HG03025 (cell line): ENCODE results near the gene TRAF7.

ENCODE experiments used
- ATAC-seq: cut with Tn5 transposase; IDR thresholded peaks from one replicate; pipeline ENCODE4 v1.9.1; 2021; ENCODE audit warnings: mild to moderate bottlenecking, moderate library complexity; ENCODE audit not compliant: unreplicated experiment, low FRiP score

TRAF7 gene

DNA sequence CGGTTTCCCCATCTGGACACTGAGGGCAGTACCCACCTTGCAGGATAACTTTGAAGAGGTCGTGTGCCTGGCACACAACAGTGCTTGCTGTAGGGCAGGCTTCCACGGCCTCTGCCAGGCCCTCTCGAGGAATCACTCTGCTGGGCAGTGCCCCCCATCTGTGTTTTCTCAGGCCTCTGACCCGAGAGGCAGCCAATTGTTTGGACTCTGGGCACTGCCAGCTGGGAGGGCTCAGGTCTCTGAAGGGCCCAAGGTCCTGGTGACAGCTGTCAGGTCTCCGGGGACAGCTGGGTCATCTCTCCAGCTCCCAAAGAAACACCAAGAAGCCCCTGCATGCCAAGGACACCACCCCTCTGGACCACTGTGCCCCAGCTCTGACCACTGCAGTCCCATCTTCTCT, 8.2 kb upstream of the TRAF7 start:
- no peak for ATAC-seq

DNA sequence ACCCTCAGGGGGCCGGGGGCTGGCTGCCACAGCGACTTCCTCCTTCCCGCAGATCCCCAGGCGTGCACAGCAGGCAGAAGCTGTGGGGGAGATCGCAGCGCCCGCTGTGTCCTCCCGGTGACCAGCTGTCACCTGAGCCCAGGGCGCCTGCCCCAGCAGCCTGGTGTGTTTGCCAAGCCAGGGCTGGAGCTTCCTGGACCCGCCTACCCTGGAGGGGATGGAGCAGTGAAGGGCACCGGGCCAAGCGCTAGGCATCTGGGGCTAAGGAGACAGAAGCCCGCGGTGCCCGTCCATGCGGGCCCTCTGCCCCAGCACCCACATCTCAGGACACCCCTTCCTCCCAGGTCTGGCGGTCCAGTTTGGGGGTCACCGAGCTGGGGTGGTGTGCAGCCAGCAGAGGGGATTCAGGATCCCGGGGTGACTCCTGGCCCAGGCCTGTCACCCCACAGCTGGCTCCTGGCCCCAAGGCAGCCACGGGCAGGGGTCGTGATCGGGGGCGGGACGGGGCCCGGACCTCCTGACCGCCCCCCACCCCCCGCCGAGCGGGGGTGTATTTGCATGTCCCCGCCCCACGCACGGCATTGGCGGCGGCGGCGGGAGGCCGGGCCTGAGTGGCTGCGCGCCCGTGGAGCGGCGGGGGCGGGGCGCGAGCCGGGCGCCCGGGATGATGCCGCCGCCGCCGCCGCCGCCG, 7.5 kb upstream of the TRAF7 start, which contains the start of gene RAB26:
TSS of gene RAB26 (plus strand) at position 645 of the 691 bp plus-strand sequence. CDS start 159 bp downstream, outside the sequence.
- ATAC-seq = no peak

DNA sequence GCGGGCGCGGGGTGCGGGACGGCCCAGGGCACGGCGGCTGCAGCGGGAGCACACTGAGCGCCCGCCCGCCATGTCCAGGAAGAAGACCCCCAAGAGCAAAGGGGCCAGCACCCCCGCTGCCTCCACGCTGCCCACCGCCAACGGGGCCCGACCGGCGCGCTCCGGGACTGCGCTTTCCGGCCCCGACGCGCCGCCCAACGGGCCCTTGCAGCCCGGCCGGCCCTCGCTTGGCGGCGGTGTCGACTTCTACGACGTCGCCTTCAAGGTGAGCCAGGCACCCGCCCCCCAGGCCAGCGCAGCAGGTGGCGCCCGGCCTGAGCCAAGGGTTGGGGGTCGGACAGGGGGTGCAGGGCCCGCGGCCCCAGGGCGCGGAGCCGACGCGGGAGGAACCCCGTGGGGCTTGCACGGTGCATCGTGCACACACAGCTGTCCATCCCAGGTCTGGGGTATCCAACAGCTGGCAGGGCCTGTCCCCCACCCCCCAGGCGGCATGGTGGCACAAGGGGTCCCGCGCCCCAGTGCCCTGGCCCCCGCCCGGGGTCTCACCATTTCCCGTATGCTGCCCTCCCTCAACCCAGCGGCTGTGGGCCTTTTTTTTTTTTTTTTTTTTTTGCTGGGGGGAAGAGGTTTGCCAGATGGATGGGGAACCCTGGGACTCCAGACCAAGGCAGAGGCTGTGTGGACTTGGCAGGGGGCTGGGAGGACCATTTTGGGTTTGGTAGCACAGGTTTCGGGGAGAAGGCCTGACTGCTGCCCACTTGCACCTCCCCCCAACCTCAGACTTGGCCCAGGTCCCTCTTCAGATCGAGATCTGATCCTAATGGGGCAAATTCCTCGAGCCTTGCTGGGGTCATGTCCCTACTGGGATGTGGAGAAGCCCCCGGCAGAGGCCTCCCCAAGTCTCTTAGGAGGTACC, 6.6 kb upstream of the TRAF7 start:
- ATAC-seq = no peak

- no peak for ATAC-seq
Observed at GRCh38 chr16:2149630-2150417, 5.8 kb upstream of the TRAF7 start.

DNA sequence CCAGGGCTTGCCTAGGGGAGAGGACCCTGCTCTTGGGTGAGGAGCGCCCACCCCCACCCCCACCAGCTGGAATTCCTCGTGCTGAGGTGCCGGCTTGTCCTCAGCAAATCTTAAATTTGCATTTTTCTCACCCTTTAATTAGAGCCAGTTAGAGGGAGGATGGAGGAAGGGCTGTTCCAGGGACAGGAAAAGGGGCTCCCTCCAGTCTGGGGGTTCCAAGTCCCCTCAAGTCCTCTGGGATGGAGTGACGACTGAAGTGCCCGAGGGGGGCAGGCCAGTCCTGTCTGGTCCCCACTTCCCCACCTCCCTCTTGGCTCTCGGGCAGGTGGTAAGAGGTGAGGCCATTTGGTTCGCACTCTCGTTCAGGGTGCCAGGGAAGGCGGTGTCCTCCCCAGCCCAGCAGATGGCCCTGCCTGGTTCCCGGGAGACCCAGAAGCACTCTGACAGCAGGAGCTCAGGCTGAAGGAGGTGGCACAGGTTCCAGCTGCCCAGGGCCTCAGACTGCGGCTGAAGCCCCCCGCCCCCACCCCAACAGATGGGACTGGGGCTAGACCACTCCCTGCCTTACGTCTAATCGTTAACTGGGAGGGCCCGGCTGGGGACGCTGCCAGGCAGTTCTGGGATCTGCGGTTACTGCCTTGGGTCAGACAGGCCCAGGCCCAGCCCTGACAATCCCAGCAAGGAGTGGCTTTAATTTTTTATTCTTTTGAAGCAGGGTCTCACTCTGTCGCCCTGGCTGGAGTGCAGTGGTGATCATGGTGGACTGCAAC, 5.0 kb upstream of the TRAF7 start:
- ATAC-seq = no peak

DNA sequence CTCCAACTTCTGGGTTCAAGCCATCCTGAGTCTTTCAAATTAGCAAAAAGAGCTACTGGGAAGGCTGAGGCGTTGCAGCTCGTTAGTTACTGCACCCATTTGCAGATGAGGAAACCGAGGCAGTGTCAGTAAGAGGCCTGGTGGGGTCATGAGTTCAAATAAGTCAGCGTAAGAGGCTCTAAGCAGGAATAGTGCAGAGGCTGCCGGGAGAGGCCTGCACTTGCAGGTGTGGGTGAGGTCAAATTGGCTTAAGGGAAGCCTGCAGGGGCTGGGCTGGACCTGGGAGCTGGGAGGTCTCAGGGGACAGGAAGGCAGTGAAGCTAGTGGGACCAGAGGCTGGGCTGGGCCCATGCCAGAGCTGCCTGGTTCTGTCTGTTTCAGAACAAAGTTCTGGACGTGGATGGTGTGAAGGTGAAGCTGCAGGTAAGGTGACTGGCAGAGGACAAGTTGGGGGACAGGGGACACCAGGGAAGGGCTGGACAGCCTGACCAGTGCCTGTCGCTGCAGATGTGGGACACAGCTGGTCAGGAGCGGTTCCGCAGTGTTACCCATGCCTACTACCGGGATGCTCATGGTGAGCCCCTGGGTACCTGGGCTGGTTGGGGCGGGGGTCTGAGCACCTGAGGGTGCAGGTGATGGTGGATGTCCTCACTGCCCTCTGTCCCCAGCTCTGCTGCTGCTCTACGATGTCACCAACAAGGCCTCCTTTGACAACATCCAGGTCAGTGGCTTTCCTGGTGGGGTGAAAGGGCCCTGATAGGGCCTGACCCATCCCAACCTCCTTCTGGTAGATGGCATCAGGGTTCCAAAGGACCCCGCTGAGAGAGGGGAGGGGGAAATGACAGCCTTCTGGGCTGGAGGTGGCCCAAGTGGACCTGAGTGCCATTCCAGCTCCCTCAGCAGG, 4.1 kb upstream of the TRAF7 start:
- no peak for ATAC-seq

GRCh38 chr16:2152695-2153506, 2.7 kb upstream of the TRAF7 start:
- no peak for ATAC-seq

GRCh38 chr16:2154533-2155090, 970 bp upstream of the TRAF7 start:
- ATAC-seq = no peak

DNA sequence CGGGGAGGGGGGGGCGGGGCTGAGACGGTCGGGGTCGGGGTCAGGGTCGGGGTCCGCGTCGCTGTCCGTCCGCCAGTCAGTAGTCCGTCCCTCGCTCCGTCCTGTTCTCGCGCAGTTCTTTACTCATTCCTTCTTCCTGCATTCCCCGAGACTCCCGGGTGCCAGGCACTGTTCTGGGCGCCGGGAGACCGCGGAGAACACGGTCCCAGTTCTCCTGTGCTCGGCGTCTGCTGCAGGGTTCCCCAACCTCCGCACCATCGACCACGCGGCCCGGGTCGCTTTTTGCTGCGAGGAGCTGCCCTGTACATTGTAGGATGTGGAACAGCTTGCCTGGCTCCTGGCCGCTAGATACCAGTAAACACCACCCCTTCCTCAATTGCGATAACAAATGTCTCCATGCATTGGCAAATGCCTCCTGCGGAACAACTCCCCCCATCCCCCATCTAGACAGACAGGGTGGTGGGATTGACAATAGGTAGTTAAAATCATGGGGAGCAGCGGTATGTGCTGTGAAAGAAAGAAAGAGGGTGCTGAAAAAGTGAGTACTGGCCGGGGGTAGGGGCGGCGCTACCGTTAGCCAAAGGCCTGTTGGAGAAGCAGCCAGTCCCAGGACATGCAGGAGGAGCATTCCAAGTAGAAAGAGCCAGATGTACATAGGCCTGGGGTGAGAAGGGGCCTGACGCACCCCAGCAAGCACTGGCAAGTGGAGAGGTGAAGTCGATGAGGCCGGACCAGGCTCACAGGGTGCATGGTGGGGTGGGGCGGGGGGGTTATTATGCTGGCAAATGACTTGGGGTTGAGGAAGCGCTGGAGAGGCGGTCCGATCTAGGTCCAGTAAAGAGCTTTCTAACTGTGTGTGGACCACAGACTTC, 631 bp downstream of the TRAF7 start:
- ATAC-seq = no peak

DNA sequence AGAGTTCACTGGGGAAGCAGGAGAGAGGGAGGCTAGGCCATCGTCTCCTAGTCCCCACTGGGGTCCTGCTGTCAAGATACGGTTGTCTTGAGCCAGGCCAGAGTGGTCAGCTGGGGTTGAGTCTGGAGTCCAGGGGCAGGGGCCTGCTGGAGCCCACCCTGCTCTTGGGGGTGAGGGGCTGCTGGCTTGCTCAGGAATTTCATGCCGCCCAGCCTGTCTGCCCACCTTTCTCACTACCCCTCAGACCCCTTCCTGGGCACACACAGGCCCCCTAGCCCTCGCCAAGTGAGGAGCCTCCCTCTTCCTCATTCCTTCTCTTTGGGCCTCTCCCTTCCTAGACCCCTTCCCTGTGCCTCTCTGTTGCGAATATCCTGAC, 1.3 kb downstream of the TRAF7 start:
- no peak for ATAC-seq

DNA sequence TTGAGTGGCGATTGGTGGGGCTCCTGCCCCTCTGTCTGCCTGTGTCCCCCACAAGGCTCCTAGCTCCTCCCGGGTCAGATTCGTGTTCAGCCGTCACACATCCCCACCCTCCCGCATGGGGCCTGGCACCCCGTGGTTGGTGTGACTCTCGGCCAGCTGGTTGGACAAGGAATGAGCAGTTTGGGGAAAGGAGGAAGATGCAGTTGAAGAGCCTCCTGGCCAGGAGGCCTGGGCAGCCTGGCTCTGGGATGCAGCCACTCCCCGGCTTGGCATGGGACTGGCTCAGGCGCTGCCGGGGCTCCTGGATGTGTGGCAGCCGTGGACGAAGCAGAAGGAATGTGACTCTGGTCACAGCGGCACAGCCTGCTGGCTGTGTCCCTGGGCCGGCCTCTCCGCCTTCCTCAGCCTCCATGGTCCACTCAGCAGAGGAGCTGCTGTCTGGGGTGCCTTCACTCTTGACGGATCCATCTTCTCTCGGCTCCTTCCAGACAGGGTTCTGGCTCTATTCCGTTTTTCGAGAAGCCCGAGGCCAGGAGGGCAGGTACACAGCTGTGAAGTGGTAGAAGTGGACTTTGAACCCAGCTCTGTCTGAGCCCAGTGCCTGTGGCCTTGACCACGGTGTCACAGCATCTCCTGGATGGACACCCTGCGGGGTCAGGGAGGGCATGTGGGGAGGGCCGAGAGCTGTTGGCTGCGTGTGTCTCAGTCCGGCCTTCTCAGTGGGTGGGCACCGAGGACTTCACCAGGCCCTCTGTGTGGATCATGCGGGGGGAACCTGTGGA, 2.1 kb downstream of the TRAF7 start:
- ATAC-seq = no peak

GRCh38 chr16:2158262-2158638, 2.7 kb downstream of the TRAF7 start:
- no peak for ATAC-seq

- ATAC-seq = no peak
Observed at GRCh38 chr16:2159175-2159838, 3.7 kb downstream of the TRAF7 start.

GRCh38 chr16:2160915-2161551, 5.5 kb downstream of the TRAF7 start:
- ATAC-seq = no peak

GRCh38 chr16:2161911-2162310, 6.3 kb downstream of the TRAF7 start:
- no peak for ATAC-seq
